Measurements from ENCODE around the gene RLN3.
A peak's percentile ranks its signal among the peaks of the same experiment; 100 is the strongest.

DNA sequence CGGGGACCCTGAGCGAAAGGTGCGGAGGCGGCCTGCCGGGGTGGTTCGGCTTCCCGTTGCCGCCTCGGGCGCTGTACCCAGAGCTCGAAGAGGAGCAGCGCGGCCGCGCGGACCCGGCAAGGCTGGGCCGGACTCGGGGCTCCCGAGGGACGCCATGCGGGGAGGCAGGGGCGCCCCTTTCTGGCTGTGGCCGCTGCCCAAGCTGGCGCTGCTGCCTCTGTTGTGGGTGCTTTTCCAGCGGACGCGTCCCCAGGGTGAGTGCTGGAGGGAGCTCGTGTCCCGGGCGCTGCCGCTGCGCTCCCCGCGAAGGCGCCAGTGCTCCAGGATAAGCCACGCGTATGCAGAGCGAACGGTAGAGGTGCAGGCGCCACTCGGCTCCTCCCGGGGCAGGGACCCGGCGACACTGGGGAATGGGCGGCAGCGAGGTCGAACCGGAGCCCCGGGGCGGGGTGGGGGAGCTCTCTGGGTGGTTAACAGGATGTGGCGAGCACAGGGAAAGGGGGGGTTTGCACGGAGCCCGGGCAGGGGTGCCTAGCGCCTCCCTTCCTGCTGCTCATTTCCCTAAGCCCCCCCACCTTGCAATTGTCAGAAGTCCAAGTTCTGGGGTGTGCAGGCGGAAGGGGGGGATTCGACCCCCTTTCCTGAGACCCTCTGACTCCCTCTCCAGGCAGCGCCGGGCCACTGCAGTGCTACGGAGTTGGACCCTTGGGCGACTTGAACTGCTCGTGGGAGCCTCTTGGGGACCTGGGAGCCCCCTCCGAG is 4.0 kb downstream of the RLN3 start, which contains the start of gene IL27RA:
- no peak for TF ChIP-seq EZH2 (IDR thresholded peaks at IDR 0.05)
- TF ChIP-seq POLR2AphosphoS5 (IDR thresholded peaks at IDR 0.05; ENCODE audit: borderline replicate concordance, low read depth, low read length), result 0 out of 2 replicates have a peak, but pooled peaks have one; percentile 39
- no peak for TF ChIP-seq FOXP2 (optimal IDR thresholded peaks at IDR 0.05; ENCODE audit: control extremely low read depth, extremely low read length, insufficient read depth)
